Fibroblast of mammary gland (primary cell): Measurements from ENCODE around the gene BAD.
"Not testable (repeated sequence)": the region's sequence is repeated elsewhere in the genome, so short reads cannot be mapped to it uniquely, and the experiment has no call there.

Experiments used
- DNase-seq: peaks from one replicate; pipeline ENCODE4 v3.0.0-alpha.2; 2010; ENCODE audit warnings: low read depth
- H3K4me3 ChIP-seq: 2 replicates; pipeline ENCODE4 v1.5.1; 2011; ENCODE audit warnings: low read depth, mild to moderate bottlenecking, low read length, moderate library complexity; ENCODE audit not compliant: control insufficient read depth
- TF ChIP-seq, protein P1 (sequence below): conservative IDR thresholded peaks from 2 replicates; pipeline ENCODE4 v1.5.1; 2011; ENCODE audit warnings: low read depth, low read length, inconsistent platforms; ENCODE audit not compliant: control insufficient read depth, insufficient read depth

BAD gene

DNA sequence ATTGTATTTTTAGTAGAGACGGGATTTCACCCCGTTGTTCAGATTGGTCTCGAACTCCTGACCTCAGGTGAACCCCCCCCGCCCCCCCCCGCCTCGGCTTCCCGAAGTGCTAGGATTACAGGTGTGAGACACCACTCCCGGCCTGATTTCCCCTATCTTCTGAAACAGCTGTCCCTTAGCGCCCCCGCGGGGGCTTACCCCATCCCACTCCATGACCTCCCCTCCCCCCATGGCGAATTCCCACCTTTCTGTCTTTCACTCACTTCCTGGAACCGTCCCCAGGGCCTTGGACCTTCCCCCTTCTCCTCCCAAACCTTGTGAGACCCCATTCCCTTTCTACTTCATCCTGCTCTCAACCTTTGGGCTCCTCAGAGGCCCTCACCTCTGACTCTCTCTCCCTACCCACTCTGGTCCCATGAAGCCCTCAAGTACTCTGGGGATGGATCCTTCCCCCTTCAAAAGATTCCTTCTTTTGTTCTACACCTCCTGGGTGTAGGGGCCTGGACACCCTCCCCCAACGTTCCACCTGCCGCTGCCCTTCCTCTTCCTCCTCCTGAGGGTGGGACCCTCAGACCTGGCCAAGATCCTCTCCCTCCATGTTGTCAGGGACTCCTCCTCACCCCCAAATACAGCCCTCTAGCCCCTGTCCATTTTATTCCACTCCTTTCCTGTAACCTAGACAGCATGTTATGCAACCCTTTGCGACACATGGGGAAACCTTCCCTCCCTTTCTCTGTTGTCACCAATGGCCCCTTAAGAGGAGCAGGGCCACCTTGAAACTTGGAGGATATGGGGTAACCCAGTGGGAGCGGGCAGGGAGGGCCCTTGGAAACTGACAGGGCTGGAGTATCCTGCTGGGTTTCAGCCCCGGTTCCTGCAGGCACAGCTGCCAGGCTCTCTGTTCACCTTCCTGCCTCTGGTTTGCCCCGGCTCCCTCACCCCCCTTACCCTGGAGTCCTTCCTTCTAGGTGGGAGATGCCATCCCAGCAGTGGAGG is 34.6 kb upstream of the BAD start:
- DNase-seq: no peak
- H3K4me3 ChIP-seq: peak overlapping the region; percentile 92
- TF ChIP-seq, protein P1, sequence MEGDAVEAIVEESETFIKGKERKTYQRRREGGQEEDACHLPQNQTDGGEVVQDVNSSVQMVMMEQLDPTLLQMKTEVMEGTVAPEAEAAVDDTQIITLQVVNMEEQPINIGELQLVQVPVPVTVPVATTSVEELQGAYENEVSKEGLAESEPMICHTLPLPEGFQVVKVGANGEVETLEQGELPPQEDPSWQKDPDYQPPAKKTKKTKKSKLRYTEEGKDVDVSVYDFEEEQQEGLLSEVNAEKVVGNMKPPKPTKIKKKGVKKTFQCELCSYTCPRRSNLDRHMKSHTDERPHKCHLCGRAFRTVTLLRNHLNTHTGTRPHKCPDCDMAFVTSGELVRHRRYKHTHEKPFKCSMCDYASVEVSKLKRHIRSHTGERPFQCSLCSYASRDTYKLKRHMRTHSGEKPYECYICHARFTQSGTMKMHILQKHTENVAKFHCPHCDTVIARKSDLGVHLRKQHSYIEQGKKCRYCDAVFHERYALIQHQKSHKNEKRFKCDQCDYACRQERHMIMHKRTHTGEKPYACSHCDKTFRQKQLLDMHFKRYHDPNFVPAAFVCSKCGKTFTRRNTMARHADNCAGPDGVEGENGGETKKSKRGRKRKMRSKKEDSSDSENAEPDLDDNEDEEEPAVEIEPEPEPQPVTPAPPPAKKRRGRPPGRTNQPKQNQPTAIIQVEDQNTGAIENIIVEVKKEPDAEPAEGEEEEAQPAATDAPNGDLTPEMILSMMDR: no peak

DNA sequence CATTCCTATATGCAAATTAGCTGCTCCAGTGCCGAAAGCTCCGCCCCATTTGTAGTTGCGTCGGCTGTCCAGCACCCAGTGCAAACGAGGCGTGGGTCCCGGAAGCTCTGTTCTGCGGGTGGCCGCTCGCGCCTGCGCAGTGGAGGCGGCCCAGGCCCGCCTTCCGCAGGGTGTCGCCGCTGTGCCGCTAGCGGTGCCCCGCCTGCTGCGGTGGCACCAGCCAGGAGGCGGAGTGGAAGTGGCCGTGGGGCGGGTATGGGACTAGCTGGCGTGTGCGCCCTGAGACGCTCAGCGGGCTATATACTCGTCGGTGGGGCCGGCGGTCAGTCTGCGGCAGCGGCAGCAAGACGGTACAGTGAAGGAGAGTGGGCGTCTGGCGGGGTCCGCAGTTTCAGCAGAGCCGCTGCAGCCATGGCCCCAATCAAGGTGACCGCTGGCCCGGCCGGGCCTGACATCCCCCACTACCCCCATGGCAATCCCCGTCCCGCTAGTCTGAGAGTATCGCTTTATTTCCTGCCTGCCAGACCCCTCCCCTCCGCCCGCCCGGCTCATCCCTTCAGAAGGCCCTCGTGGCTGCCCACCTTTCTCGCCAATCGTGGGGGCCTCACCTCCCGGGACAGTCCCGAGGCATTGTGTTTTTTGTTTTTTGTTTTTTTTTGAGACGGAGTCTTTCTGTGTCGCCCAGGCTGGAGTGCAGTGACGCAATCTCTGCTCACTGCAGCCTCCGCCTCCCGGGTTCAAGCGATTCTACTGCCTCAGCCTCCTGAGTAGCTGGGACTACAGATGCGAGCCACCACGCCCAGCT is 33.7 kb upstream of the BAD start, which contains the start of gene PRDX5:
Gene PRDX5, plus strand, starts transcription at position 161 of the 805 bp plus-strand sequence. Its CDS starts 95 bp downstream, at position 256.
- DNase-seq: peak; percentile 93
- TF ChIP-seq, protein P1: no peak
- H3K4me3 ChIP-seq: peak within 1 kb of the TSS; percentile 92

DNA sequence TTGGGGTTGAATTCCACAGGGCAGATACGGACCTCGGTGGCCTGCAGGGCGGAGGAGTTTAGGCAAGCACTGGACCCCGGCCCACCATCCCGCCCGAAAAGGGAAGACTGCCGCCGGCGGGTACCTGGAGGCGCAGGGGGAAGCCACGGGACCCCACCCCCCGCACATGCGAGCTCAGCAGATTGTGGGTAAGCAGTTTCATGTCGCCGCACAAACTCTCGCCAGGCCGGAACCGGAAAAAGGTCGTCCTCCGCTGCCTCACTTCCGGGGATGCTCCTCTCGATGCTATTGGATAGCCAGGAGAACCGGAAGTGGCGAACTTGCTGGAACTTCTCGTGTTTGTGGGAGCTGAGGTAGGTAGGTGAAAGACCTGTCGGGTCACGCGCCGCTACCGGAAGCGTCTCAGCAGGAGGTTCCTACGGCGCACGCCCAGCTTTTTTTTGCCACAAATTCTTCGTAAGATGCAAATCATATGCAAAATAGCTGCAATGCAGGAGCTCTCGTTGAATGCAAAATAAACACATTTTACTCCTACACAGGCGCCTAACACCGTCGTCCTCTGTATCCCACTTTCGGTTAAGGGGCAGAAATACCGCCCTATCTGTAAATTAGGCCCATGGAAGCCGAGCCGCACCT is 33.0 kb upstream of the BAD start, which contains the start of gene TRMT112:
Gene TRMT112, minus strand, starts transcription at position 235 of the 636 bp plus-strand sequence. Its CDS starts 33 bp downstream, at position 202.
- TF ChIP-seq, protein P1: no peak
- H3K4me3 ChIP-seq: peak within 1 kb of the TSS; percentile 92
- DNase-seq: peak; percentile 94

DNA sequence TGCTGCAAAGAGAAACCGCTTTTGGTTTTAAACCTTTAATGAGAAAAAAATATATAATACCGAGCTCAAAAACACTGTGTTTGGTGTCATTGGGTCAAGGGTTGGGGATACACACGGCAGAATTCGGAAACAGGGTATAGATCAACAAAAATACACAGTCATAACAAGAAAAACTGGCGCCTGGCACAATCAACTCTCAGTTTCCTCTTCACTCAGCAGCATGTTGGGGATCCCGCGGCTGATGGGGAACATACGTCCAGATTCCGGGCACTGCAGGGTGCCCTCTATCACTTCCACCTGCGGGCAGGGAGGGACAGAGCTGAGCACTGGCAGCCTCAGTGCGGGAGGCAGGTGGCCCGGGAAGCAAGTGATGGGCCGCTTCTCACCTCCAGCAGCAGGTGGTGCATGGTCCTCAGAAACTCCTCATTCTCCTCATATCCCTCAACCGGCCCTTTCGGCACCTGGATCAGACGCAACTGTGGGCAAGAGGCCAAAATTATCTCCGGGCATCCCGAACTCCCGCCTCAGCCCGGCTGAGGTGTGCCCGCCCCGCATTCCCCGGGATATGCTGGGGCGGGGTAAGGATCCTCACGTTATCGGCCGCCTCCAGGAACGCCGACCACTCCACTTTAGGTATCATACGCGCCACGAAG is 32.3 kb upstream of the BAD start:
- TF ChIP-seq, protein P1: no peak
- no peak for DNase-seq
- H3K4me3 ChIP-seq: peak overlapping the region; percentile 92

DNA sequence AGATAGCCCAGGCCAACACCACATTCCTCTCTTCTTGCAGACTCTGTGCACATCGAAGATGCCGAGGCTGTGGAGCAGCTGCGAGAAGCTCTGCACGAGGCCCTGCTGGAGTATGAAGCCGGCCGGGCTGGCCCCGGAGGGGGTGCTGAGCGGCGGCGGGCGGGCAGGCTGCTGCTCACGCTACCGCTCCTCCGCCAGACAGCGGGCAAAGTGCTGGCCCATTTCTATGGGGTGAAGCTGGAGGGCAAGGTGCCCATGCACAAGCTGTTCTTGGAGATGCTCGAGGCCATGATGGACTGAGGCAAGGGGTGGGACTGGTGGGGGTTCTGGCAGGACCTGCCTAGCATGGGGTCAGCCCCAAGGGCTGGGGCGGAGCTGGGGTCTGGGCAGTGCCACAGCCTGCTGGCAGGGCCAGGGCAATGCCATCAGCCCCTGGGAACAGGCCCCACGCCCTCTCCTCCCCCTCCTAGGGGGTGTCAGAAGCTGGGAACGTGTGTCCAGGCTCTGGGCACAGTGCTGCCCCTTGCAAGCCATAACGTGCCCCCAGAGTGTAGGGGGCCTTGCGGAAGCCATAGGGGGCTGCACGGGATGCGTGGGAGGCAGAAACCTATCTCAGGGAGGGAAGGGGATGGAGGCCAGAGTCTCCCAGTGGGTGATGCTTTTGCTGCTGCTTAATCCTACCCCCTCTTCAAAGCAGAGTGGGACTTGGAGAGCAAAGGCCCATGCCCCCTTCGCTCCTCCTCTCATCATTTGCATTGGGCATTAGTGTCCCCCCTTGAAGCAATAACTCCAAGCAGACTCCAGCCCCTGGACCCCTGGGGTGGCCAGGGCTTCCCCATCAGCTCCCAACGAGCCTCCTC is 31.4 kb upstream of the BAD start:
- not testable (repeated sequence) for DNase-seq, H3K4me3 ChIP-seq
